GM19193 (cell line): Measurements from ENCODE around the gene RAB3IP.

Experiments used
- POLR2A ChIP-seq: IDR thresholded peaks from 4 replicates; pipeline ENCODE4 v1.6.1; 2011; ENCODE audit not compliant: insufficient read depth, insufficient read length; ENCODE audit errors: extremely low read depth

Gene RAB3IP

DNA sequence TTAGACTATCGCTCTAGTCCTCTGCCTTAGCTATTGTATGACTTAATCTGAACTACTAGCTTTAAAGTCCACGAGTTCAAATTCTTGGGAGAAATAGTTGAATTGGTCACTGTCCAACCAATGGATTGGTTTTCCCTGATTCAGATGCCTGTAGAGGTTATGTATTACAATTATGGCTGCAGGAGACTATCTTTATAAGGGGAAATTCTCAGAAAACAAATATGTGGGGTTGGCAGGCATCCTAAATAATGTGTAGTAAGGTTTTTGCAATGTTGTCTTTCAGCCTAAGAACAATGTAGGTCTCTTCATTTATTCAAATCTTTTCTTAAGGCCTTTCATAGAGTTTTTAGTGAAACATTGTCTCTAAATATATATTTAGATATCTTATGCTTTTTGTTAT is 113.3 kb downstream of the RAB3IP start:
- TF ChIP-seq POLR2A = no peak

DNA sequence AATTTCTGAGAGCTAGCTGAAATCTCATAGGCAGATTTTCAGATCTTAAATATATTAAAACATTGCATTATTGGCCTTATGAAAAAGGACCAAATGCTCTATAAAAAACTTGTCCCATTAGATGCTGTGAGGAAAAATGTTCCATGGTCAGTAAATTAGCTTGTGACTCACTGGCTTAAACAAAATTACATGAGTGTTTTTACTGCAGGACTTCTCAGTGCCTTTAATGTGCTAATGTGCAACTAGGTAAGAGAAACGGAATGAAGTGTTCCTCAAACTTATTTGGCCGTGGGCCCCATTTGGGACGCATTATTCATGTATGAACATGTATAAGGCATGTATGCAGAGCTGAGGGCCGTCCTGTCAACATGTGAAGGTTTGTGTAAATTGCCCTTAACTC is 128.0 kb downstream of the RAB3IP start:
- TF ChIP-seq POLR2A = no peak

DNA sequence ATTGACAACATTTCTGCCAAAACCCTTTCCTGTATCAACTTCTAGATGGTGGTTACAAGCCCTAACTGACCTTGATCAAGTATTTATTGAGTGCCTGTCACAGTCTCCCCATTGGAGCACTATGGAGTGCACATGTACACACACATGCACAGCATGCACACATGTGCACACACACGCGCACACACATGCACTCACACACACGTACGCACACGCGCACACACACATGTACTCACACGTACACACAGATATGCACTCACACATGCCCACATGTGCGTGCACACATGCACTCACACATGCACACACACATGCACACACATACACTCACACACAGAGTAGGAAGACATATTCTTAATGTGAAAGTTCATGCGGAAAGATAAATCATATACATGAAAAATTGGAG is 130.0 kb downstream of the RAB3IP start:
- no peak for TF ChIP-seq POLR2A

DNA sequence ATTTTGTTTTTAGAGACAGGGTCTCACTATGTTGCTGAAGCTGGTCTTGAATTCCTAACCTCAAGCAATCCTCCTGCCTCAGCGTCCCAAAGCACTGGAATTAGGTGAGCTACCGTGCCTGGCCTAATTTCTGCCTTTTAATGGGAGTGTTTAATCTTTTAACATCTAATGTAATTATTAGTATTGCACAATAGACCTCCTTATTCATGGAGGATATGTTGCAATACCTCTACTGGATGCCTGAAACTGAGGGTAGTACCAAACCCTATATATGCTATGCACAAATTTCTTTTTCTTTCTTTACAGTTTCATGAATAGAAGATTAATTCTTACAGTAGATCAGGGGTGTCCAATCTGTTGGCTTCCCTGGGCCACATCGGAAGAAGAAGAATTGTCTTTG is 134.1 kb downstream of the RAB3IP start:
- TF ChIP-seq POLR2A = no peak
